ENCODE measurements around the gene PALM3. TPM values are rescaled to one million over a fixed set of nuclear protein-coding genes. Genes with fewer than 3 reads are reported as not detected.

PALM3 gene
- total RNA-seq, 2 experiments from 2014 or later, result 0.25 TPM; not detected in 1

DNA sequence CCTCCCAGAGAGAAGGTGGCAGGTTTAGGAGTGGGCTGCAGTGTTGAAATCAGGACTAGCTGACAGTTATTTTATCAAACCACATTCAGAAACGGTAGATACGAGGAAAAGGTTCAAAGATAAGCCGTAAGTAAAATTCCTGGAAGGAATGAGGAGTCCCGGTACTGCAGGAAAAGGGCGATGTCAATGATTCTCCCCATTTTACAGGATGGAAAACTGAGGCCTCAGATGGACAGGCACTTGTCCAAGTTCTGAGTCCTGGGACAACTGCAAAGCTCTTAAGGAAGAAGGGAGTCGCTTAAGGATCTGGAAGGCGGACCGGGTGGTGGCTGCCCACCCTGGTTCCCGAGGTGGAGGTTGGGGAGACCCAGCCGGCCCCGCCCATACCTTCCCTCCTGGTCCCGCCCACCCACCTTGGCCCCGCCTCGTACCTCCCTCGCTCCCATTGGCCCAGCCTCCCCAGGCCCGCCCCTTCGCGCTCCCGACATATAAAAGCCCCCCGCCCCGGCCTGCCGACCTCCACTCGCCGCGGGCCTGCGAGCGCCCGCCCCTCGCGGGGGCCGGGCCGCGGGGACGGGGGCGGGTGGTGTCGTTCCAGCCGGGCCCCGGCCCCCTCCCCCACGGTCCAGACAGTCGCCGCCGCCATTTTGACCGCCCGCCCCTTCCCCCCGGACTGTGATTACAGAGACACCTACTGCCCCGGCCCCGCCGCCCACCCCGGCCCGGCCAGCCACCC, 56.4 kb downstream of the PALM3 start:
- peak; percentile 45 for ATAC-seq (ENCODE audit: poor library complexity)

DNA sequence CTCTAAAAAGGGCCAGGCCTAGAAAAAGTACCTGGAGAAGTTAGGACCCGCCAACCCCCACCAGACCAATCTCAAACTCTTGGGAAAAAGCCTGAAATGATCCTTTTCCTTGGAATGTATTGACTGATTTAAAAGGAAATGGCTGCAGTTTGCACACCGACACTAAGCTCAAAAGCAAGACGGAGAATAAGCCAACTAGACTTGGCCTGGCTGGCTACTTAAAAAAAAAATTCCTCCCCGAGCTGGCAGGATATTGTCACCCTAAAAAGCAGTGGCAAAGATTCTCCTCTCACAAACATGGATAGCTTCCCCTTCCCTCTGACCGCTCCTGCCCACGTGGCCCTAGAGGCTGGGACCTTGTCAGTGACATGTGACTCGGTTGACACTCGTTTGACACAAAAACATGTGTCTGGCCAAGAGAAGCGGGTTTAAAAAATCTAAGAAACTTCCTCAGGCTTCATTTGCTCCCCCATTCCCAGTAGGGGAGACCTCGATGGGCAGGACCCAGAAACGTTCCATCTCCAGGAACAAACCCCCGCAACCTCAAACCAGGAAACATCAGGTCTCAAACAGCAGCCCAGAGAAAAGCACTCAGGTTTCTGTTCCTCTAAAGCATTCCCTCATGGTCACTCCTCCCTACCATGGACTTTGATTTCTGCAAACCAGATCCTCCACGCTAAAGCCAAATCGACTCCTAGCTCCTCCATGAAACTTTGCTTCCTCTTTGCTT, 57.1 kb downstream of the PALM3 start:
- no peak for ATAC-seq (ENCODE audit: poor library complexity)
- Histone ChIP-seq H3K27ac (ENCODE audit: low read depth in 1 of 2, low read length in 2 of 2) (peak overlapping the region; percentile 99), H3K4me1 (ENCODE audit: insufficient read depth, low read length) (peaks cover 66% of the 10 kb centered on the region), H3K9me3 (ENCODE audit: control insufficient read depth in 1 of 2, insufficient read depth in 1 of 2, low read length in 2 of 2) (no peaks in the 10 kb centered on the region), H3K4me3 (ENCODE audit: low read length) (peak overlapping the region; percentile 80), H3K36me3 (ENCODE audit: insufficient read depth, low read length) (no peaks in the 10 kb centered on the region), H3K27me3 (ENCODE audit: control insufficient read depth in 1 of 2, insufficient read depth in 2 of 2, low read length in 2 of 2) (no peaks in the 10 kb centered on the region)
- Mint-ChIP-seq H3K4me1 (ENCODE audit: low read depth) (peaks cover 56% of the 10 kb centered on the region), H3K9me3 (no peaks in the 10 kb centered on the region), H3K36me3 (ENCODE audit: low read depth) (peaks cover 12% of the 10 kb centered on the region), H3K4me3 (peak overlapping the region; percentile 91), H3K27me3 (no peaks in the 10 kb centered on the region), H3K27ac (peak overlapping the region; percentile 91)
- ChIA-PET POLR2A (interaction anchor here (0.9 to 7.2 kb wide), 6 partner anchors 15 to 132 kb away, joined by 3 to 117 read pairs (median 8); partner anchors contain the start of genes DCAF15 and IL27RA), CTCF (interaction anchor here (0.7 to 1.0 kb wide), 2 partner anchors 45 to 54 kb away, joined by 3 read pairs; no protein-coding TSS in a partner anchor)
- TF ChIP-seq, protein P1, sequence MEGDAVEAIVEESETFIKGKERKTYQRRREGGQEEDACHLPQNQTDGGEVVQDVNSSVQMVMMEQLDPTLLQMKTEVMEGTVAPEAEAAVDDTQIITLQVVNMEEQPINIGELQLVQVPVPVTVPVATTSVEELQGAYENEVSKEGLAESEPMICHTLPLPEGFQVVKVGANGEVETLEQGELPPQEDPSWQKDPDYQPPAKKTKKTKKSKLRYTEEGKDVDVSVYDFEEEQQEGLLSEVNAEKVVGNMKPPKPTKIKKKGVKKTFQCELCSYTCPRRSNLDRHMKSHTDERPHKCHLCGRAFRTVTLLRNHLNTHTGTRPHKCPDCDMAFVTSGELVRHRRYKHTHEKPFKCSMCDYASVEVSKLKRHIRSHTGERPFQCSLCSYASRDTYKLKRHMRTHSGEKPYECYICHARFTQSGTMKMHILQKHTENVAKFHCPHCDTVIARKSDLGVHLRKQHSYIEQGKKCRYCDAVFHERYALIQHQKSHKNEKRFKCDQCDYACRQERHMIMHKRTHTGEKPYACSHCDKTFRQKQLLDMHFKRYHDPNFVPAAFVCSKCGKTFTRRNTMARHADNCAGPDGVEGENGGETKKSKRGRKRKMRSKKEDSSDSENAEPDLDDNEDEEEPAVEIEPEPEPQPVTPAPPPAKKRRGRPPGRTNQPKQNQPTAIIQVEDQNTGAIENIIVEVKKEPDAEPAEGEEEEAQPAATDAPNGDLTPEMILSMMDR (IDR thresholded peaks at IDR 0.05), result no peak
- intact Hi-C loops (cut with DNase I, micrococcal nuclease), result loop anchor here in 1 of 2 experiments (5.0 kb wide), 3 partner anchors 38 to 97 kb away; partner anchors contain the start of genes BRME1, CC2D1A and MISP3
- DNase-seq, result peak in 3 of 14 experiments; percentile 34 to 63 (median 56)

More for the DNA sequence above, 56.4 kb downstream of the PALM3 start:
- peak overlapping the region; percentile 99 for H3K27ac ChIP-seq (ENCODE audit: low read depth in 1 of 2, low read length in 2 of 2)
- H3K36me3 ChIP-seq (ENCODE audit: insufficient read depth, low read length), result no peaks in the 10 kb centered on the region
- peak; percentile 88 to 96 (median 92) for DNase-seq
- Mint-ChIP-seq H3K27me3 (no peaks in the 10 kb centered on the region), H3K36me3 (ENCODE audit: low read depth) (peaks cover 12% of the 10 kb centered on the region), H3K27ac (peak overlapping the region; percentile 91), H3K9me3 (no peaks in the 10 kb centered on the region), H3K4me1 (ENCODE audit: low read depth) (peaks cover 49% of the 10 kb centered on the region), H3K4me3 (peak overlapping the region; percentile 91)
- H3K27me3 ChIP-seq (ENCODE audit: control insufficient read depth in 1 of 2, insufficient read depth in 2 of 2, low read length in 2 of 2), result no peaks in the 10 kb centered on the region
- POLR2A ChIA-PET, result interaction anchor here (0.7 to 7.2 kb wide), 26 partner anchors 7 to 910 kb away, joined by 3 to 117 read pairs (median 4); partner anchors contain the start of genes DCAF15, DNAJB1, IL27RA and PRKACA
- TF ChIP-seq, protein P1 (IDR thresholded peaks at IDR 0.05), result no peak
- intact Hi-C loops (cut with DNase I, micrococcal nuclease), result loop anchor here (1.0 to 5.0 kb wide), 6 partner anchors 19 to 98 kb away; partner anchors contain the start of genes DCAF15 (in 2 of the 2), BRME1 (in 1 of the 2), CC2D1A (in 1 of the 2) and MISP3 (in 1 of the 2)
- CTCF ChIA-PET, result interaction anchor here (0.5 to 2.0 kb wide), 7 partner anchors 17 to 131 kb away, joined by 3 to 9 read pairs (median 4); partner anchors contain the start of gene ASF1B
- no peaks in the 10 kb centered on the region for H3K9me3 ChIP-seq (ENCODE audit: control insufficient read depth in 1 of 2, insufficient read depth in 1 of 2, low read length in 2 of 2)
- H3K4me3 ChIP-seq (ENCODE audit: low read length), result peak overlapping the region; percentile 80
- H3K4me1 ChIP-seq (ENCODE audit: insufficient read depth, low read length), result peaks cover 58% of the 10 kb centered on the region

Other genes starting within 250 kb of the PALM3 start
- under 1 TPM in 1 of 2 experiments, not detected in 1; 0.87 TPM for gene NANOS3, start 184.9 kb downstream of the PALM3 start, total RNA-seq
- gene BRME1, start 156.0 kb downstream of the PALM3 start, total RNA-seq, result 1 to 10 TPM; 1.1 to 1.3 TPM
- 10 to 100 TPM; 16.4 to 16.9 TPM for gene CC2D1A, start 155.9 kb downstream of the PALM3 start, total RNA-seq
- gene PODNL1, start 123.7 kb downstream of the PALM3 start, total RNA-seq, result not detected
- 10 to 100 TPM; 84.9 to 85.0 TPM for gene DCAF15, start 109.6 kb downstream of the PALM3 start, total RNA-seq
- gene RFX1, start 55.8 kb downstream of the PALM3 start, total RNA-seq, result 10 to 100 TPM; 14.6 to 16.3 TPM
- not detected for gene RLN3, start 33.9 kb downstream of the PALM3 start, total RNA-seq
- gene IL27RA, start 30.3 kb downstream of the PALM3 start, total RNA-seq, result 10 to 100 TPM; 25.0 to 26.7 TPM
- under 1 TPM; 0.39 to 0.49 TPM for gene MISP3, start 10.7 kb upstream of the PALM3 start, total RNA-seq
- gene C19orf67, start 23.7 kb upstream of the PALM3 start, total RNA-seq, result not detected
- 10 to 100 TPM; 29.4 to 30.1 TPM for gene SAMD1, start 28.7 kb upstream of the PALM3 start, total RNA-seq
- gene PRKACA, start 55.7 kb upstream of the PALM3 start, total RNA-seq, result 10 to 100 TPM; 27.4 to 29.8 TPM
- gene ASF1B, start 74.5 kb upstream of the PALM3 start, total RNA-seq, result under 1 TPM; 0.59 to 0.77 TPM
- gene ADGRL1, start 144.1 kb upstream of the PALM3 start, total RNA-seq, result 10 to 100 TPM; 22.2 to 23.9 TPM

Measured in CD4-positive, alpha-beta T cell (primary cell).